NCI-H1930 (cell line): ENCODE data around the gene COX6A2.
"Not testable (repeated sequence)": the region's sequence is repeated elsewhere in the genome, so short reads cannot be mapped to it uniquely, and the experiment has no call there.

Experiments used
- DNase-seq, 2 experiments: peaks; one replicate each; lab custom pipeline; 2025; lab: John Stamatoyannopoulos, UW

COX6A2 gene

DNA sequence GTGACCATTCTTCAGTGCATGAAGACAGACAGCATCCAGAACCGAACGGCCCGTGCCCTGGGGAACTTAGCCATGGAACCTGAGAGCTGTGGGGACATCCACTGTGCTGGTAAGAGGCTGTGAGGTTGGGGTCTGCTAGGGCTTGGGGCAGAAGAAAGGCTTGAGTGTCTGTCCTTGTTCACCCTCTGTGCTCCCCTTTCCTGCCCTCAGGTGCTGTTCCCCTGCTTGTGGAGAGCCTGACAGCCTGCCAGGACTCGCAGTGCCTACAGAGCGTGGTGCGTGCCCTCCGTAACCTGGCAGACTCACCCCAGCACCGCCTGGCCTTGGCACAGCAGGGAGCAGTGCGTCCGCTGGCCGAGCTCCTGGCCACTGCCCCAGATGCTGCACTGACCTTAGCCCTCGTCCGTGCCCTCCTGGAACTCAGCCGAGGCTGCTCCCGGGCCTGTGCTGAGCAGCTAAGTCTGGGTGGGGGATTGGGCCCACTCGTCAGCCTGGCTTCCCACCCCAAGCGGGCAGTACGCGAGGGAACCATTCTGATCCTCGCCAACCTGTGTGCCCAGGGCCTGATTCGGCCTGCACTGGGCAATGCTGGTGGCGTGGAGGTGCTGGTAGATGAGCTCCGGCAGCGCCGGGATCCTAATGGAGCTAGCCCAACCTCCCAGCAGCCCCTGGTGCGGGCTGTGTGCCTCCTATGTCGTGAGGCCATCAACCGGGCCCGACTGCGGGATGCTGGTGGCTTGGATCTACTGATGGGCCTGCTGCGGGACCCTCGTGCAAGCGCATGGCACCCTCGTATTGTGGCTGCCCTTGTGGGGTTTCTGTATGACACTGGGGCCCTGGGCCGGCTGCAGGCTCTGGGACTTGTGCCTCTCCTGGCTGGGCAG lies 34.0 kb upstream of the COX6A2 start:
- DNase-seq, result no peak

DNA sequence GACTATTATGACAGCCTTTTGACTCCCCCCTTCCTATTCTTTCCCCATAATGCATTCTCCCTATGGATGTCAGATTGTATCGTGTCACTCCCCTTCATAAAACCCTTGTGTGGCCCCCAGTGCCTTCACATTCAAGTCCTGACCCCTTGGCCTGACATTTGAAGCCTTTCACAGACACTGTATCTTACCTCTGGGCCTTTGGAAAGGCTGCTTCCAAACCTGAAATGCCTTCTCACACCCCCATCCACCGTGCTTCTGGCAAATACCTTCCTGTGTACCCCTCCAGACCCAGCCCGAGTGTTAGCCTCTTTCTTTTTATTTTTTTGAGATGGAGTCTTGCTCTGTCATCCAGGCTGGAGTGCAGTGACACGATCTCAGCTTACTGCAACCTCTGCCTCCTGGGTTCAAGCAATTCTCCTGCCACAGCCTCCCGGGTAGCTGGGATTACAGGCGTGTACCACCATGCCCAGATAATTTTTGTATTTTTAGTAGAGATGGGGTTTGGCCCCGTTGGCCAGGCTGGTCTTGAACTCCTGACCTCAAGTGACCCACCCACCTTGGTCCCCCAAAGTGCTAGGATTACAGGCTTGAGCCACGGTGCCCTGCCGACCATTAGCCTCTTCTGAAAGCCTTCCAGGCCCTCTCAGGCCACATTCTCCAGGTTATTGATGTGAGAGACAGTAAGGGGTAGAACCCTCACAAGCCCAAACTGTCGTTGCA lies 33.2 kb upstream of the COX6A2 start:
- DNase-seq, result no peak

DNA sequence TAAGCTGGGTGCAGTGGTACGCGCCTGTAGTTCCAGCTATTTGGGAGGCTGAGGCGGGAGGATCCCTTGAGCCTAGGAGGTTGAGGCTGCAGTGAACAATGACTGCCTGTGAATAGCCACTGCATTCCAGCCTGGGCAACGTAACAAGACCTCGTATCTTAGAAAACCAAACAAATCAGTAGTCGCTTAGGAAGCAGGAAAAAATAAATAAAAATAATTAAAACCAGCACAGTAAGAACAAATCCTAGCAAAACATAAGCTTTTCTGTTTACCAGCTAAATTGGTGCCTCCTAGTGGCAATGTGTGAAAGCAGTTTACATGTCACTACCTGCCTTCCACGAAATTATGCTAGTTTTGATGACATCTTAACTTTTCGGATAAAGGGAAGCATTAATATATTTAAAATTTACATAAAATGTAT lies 32.4 kb upstream of the COX6A2 start:
- peak in 1 of 2 experiments; percentile 23 for DNase-seq

GRCh38 chr16:31459687-31460581 lies 31.8 kb upstream of the COX6A2 start:
- peak; percentile 98 to 100 for DNase-seq

- DNase-seq, result peak; percentile 95 to 97
These were observed 30.9 kb upstream of the COX6A2 start, which contains the start of gene ARMC5 for GRCh38 chr16:31458844-31459686. TSS of gene ARMC5 (plus strand) at chr16:31459501. CDS start at chr16:31459525, 24 bp downstream.

DNA sequence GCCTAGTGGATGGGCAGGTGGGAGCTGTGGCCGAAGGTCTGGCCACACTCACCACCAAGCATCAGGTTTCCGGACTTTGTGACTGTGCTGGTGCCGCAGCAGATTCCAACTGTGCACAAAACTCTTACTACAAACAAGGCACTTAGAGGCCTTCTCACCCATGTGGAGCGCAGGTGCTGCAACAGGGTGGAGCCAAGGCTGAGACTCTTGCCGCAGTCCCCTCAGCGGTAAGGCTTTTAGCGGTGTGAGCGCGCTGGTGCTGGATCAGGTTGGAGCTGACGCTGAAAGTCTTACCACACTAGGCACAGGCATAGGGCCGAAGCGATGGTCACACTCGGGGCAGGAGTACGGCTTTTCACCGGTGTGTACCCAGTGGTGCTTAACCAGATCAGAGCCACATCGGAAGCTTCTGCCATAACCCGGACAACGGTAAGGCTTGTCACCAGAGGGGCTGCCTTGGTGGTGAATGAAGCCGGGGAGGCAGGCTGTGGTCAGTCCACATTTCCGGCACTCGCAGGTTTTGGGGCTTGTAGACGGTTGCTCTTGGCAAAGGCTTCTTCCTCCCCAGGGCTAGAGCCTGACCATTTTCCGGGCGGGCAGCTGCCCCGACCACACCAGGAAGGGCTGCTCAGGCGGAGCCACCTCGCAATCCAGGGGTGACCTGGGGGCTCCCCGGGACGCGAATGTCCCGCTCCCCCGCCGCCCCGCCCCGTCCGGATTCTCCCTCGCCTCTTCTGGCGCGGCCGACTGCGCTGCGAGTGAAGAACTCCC lies 30.1 kb upstream of the COX6A2 start:
- peak in 1 of 2 experiments; percentile 61 for DNase-seq

- DNase-seq, result no peak
These were observed 28.8 kb upstream of the COX6A2 start for GRCh38 chr16:31456988-31457360.

DNA sequence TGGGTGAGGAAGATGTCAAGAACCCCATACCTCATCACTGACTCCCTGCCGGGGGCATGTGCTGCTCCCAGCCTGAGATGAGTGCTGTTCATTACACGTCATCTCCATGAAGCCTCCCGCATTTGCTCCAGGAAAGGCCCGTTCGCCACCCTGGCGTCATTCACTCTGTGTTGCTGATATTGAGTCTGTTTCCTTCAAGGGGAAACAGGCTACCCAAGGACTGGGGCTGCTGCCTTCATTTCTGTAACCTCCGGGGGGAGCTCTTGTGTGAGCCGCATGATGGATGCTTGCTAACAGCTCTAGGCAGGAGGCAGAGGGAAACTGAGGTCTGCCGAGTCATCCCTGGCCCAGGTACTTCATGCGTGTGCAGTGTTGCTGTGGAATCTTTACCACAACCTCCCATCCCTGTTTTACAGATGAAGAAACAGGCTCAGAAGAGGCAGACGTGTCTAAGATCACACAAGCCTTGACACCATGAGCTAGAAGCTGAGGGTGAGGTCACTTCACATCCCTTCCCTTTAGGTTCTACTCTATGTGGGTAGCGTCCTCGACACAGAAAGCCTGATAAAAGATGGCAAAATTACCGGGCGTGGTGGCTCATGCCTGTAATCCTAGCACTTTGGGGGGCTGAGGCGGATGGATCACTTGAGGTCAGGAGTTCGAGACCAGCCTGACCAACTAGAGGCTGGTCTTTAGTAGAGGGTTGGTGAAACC lies 27.6 kb upstream of the COX6A2 start:
- peak in 1 of 2 experiments; percentile 25 for DNase-seq

- no peak for DNase-seq
These were observed 25.4 kb upstream of the COX6A2 start for GRCh38 chr16:31453255-31454204.

GRCh38 chr16:31452631-31453106 lies 24.5 kb upstream of the COX6A2 start:
- no peak for DNase-seq

DNA sequence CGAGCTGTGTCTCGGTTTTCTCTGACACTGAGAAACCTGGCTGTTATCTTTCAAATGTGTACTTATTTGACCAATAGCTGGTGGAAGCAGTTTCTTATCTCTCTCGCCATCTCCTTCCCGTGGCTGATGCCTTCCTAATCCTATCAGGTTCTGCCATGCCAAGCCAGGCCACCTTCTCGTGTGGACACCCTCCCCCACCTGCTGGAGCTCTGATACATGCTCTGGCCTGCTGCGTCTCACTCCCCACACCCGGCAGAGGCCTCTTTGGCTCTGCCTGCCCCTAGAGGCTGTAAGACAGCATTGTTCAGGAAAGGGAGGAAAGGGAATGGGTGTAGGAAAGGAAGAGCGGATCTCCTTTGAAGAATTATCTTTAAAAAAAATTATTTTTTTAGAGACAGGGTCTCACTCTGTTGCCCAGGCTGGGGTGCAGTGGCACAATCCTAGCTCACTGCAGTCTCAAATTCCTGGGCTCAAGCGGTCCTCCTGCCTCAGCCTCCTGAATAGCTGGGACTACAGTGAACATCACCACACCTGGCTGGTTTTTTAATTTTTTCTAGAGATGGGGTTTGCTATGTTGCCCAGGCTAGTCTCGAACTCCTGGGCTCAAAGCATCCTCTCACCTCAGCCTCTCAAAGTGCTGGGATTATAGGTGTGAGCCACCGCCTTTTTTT lies 23.7 kb upstream of the COX6A2 start:
- peak; percentile 56 to 61 for DNase-seq

- DNase-seq, result no peak
These were observed 23.0 kb upstream of the COX6A2 start for GRCh38 chr16:31451201-31451600.

GRCh38 chr16:31445931-31446330 lies 17.8 kb upstream of the COX6A2 start:
- not testable (repeated sequence) for DNase-seq

GRCh38 chr16:31441956-31442355 lies 13.8 kb upstream of the COX6A2 start:
- DNase-seq, result no peak

DNA sequence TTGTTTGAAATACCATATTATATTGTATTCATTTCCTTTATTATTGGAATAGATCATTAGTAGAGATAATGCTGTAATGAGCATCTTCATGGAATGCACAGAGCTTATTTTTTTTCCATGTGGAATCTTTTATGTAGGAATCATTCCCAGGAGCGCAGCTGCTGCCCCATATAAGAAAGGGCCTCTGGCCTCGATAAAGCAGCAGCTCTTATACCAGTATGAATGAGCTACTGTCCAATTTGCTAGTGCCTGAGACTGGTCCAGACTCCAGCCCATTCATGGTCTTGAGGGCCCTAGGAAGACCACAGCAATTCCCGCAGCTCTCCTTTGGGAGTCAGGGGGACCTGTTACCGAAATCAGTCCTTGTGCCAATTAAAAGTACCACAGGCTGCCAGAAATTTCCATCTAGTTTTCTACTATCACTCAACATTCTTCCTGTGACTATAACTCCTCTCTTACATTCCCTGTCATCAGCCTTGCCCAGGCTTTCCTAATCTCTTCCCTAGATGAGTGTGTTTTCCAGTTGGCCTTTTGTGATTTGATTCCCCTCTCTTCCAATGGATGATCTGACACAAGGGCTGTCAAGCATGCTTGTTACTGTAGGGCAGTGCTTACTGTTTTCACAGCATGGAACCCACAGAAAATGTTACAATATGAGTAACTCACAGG lies 12.5 kb upstream of the COX6A2 start:
- no peak for DNase-seq

GRCh38 chr16:31439519-31439918 lies 11.4 kb upstream of the COX6A2 start:
- no peak for DNase-seq

DNA sequence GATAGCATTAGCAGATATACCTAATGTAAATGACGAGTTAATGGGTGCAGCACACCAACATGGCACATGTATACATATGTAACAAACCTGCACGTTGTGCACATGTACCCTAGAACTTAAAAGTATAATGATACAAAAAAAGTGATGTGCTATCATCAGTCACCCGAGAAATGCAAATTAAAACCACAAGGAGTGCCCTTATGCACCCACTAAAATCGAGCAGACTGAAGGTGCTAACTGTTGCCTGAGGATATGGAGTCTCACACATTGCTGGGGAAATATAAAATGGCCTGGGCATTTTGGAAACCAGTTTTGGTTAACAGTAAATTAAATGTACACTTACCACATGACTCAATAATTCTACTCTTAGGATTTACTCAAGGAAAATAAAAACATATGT lies 10.9 kb upstream of the COX6A2 start:
- not testable (repeated sequence) for DNase-seq
